Activated CD4-positive, alpha-beta T cell treated with anti-CD3 and anti-CD28 coated beads, Interleukin-2, amount 50 U/mL, for 4 hours (primary cell): ENCODE measurements around the gene UBE2N.

Experiments
- DNase-seq, 2 experiments: peaks; one replicate each; pipeline ENCODE4 v3.0.0-alpha.2; 2020

UBE2N gene

GRCh38 chr12:93441617-93442410 is at the start of gene UBE2N:
UBE2N (minus strand) TSS chr12:93441947; CDS start chr12:93441884, 63 bp downstream.
- peak; percentile 93 to 95 for DNase-seq

DNA sequence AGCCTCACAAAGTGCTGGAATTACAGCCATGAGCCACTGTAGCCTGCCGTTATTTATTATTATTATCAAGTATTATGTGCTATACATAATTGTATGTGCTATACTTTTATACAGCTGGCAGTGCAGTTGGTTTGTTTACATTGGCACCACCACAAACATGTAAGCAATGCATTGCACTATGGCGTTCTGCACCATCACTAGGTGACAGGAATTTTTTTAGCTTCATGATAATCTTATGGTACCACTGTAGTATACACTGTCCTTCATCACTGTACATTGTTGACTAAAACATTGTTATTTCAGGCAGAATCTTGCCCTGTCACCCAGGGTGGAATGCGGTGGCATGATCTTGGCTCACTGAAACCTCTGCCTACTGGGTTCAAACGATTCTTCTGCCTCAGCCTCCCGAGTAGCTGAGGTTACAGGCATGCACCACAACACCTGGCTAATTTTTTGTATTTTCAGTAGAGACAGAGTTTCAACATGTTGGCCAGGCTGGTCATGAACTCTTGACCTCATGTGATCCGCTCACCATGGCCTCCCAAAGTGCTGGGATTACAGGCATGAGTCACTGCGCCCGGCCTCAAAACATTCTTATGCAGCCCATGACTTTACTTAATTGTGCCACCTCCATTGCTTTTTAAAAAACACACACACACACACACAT is 42.7 kb upstream of the UBE2N start:
- no peak for DNase-seq

DNA sequence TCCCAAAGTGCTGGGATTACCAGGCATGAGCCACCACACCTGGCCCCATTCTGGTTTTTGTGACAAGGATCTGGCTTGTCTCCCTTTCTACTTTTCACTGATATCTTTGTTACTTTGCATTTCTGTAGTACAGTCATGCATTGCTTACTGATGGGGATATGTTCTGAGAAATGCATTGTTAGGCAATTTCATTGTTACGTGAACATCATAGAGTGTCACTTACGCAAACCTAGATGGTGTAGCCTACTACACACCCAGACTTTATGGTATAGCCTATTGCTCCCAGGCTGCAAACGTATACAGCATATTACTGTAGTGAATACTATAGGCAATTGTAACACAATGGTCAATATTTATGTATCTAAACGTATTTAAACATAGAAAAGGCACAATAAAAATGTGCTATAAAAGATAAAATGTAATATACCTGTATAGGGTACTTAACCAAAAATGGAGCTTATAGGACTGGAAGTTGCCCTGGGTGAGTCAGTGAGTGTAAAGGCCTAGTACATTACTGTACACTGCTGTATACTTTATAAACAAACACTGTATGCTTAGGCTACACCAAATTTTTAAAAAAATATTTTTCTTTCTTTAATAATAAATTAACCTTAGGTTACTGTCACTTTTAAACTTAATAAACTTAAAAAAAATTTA is 41.5 kb upstream of the UBE2N start:
- no peak for DNase-seq

GRCh38 chr12:93482721-93483120 is 41.0 kb upstream of the UBE2N start:
- no peak for DNase-seq

- DNase-seq, result no peak
Observed at GRCh38 chr12:93476555-93476954, 34.8 kb upstream of the UBE2N start.

GRCh38 chr12:93469386-93469785 is 27.6 kb upstream of the UBE2N start:
- no peak for DNase-seq

DNA sequence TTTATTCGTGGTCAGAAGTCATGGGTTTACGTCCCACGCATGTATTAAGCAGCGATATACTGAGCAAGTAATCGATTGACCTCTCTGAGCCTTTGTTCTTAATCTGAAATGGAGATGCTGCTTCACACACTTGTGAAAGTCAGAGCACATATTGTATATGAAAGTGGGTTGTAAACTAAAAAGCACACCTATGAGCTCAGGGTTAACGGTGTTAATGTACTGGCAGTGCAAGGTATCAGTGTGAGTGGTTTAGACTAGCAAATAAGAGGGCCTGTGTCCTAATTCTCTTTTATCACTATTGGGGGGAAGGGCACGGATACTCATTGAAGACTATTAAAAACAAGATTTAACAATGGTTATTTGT is 26.2 kb upstream of the UBE2N start:
- DNase-seq, result no peak

DNA sequence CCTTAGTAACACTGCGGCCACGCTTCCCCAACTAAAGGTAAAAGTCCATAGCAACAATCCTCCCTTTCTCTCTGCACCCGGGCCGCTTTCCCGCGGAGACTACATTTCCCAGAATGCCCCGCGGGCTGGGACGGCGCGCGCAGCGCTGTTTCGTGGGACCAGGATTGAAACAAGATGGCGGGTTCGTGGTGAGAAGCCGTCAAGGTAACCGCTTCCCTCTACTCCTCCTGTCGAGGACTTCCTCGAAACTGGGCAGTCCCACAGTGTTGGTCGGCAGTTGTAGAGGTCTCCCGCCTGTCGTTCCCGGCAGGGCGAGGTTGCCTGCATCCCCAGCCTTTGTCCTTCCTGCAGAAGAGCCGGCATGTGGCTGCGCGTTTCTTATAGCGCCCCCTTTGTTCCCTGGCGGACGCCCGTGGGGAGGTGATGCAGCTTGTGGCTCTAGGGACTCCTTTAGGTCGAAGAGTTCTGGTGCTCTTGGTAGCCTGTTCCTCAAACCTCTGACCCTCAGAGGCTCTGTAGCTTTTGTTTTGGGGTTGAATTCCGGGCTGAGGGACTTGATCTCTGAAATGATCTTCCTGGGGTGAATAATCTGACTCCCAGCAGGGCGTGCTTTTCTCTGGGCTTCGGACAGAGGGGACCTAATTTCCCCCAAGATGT is 25.7 kb upstream of the UBE2N start, which contains the start of gene MRPL42:
Gene MRPL42 (plus strand): TSS at position 164 of the 657 bp plus-strand sequence. CDS start 1,772 bp downstream, outside the sequence.
- DNase-seq, result peak; percentile 88

GRCh38 chr12:93466625-93467350 is 25.0 kb upstream of the UBE2N start:
- no peak for DNase-seq

- no peak for DNase-seq
Observed at GRCh38 chr12:93465841-93466240, 24.1 kb upstream of the UBE2N start.

DNA sequence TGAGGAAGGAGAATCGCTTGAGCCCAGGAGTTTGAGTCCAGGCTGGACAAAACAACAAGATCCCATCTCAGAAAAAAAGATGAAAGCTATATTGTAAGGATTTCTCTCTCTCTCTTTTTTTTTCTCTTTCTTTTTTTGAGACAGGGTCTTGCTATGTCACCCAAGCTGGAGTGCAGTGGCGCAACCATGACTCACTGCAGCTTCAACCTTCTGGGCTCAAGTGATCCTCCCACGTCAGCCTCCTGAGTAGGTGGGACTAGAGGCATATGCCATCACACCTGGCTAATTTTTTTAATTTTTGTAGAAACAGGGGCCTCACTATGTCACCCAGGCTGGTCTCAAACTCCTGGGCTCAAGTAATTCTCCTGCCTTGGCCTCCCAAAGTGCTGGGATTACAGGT is 19.8 kb upstream of the UBE2N start:
- DNase-seq, result peak; percentile 8 to 26

DNA sequence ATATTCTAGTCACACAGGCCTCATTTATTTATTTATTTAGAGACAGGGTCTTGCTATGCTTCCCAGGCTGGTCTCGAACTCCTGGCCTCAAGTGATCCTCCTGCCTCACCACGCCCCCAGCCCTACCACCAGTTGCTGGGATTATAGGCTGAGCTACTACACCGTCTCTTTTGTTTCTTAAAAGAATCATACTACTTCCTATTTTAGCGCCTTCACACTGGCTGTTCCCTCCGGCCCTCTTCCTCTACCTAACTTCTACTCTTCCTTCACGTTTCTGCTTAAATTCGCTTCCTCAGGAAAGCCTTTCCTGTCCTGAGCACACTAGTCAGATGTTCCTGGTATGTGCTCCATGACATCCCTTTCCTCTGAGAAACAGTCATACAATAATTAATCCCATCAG is 19.2 kb upstream of the UBE2N start:
- no peak for DNase-seq

- no peak for DNase-seq
Observed at GRCh38 chr12:93460003-93460402, 18.3 kb upstream of the UBE2N start.

GRCh38 chr12:93459097-93459496 is 17.4 kb upstream of the UBE2N start:
- no peak for DNase-seq

DNA sequence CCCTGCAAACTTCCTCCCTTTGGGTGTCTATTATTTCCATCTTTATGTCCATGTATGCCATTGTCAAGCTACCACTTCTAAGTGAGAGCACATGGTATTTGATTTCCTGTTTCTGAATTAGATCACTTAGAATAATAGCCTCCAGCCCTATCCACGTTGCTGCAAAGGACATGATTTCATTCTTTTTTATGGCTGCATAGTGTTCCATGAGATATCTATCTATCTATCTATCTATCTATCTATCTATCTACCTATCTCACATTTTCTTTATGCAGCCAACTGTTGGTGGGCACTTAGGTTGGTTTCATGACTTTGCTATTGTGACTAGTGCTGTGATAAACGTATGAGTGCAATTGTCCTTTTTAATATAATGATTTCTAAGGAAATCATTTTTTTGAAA is 14.3 kb upstream of the UBE2N start:
- no peak for DNase-seq

- no peak for DNase-seq
Observed at GRCh38 chr12:93453633-93454032, 11.9 kb upstream of the UBE2N start.

DNA sequence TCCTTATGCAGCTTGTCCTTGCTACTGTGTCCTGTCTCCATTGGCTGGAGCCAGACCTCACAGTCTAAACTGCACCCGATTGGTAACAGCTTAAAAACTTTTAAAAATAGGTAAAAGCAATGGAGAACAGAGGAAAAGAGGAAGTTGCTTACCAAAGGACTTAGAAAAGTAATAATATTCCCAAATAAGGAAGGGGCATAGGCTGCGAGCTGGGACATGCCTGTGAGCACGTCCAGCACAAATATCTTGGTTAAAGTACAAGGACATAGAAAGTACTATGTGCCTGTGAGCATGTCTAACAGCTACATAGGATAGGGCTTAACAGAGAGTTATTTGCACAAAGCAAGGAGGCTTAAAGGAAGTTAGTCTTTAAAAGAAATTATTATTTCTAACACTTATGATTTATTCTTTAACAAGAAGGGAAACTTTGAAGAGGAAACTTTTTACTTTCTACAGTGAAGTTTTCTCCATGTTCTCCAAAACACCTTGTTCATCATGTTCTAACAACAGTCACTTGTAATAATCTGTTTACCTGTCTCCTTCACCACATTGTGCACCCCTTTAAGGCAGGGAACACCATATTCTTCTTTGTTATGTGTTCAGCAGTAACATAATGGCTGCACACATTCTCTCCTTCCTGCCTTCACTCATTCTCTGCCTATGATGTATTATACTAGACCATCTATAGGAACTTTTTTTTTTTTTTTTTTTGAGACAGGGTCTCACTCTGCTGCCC is 9.8 kb upstream of the UBE2N start:
- DNase-seq, result no peak

DNA sequence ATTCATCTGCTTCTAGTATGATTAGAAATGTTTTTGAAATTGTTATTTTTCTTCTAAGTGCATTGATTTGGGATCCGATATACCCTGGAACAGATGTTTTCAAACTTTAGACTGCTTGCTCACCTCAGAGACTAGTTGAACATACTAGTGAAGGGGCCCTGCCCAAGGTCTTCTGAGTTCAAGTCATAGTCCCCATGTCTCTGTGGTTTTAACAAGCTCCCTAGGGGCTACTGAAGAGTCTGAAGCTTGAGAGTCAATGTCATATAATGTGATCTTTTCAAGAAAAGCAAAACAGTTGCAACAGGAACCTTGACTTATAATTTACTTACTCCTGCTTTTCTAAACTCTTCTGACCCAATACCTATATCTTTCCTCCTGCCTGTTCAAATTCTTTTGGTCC is 7.5 kb upstream of the UBE2N start:
- no peak for DNase-seq

- no peak for DNase-seq
Observed at GRCh38 chr12:93448796-93449195, 7.0 kb upstream of the UBE2N start.

DNA sequence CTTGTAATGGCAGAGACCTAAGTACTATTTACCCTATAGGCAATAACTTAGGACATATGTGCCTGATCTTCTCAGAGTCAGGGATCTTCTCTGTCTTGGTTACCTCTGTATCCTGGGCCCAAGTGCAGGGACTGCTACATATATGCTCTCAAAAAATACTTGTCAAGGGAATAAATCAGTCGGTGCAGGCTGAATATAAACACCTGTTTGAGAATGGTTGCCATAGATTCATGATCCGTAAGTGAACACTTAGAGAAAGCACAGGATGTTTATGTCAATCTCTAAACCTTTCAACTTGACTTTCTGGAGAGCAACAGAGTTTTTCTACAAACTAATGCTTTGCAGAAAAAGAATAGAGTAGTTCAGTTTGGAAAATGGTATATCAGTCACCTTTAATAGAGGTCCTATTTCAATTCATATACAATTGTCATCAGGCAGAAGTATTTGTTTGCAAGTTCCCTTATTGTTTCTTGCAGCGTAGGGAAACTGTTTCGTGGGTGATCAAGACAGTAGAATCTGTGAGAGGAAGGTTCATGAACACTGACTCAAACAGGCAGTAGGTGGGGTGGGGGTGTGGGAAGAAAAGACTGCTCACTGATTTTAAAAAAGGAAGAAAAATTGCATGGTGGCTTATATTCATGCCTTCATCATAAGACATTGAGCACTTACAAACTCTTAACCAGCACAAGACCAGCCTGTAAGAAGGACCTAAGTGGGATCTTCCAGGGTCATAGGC is 6.0 kb upstream of the UBE2N start:
- peak; percentile 7 to 20 for DNase-seq

- no peak for DNase-seq
Observed at GRCh38 chr12:93443576-93443975, 1.8 kb upstream of the UBE2N start.
